ENCODE data around the gene CBX7.

Gene CBX7

GRCh38 chr22:39152511-39153219 lies at the start of gene CBX7:
TSS of gene CBX7 (minus strand) at chr22:39152680. CDS start at chr22:39152444, 236 bp downstream.
- peak; percentile 84 to 95 (median 91) for DNase-seq

GRCh38 chr22:39197578-39197977 lies 45.1 kb upstream of the CBX7 start:
- DNase-seq: no peak

GRCh38 chr22:39194098-39194497 lies 41.6 kb upstream of the CBX7 start:
- DNase-seq: no peak

GRCh38 chr22:39188809-39189208 lies 36.3 kb upstream of the CBX7 start:
- DNase-seq: no peak

- no peak for DNase-seq
Observed at GRCh38 chr22:39185601-39186012, 33.1 kb upstream of the CBX7 start.

- DNase-seq: no peak
Observed at GRCh38 chr22:39184586-39185577, 32.4 kb upstream of the CBX7 start.

GRCh38 chr22:39183991-39184585 lies 31.6 kb upstream of the CBX7 start:
- DNase-seq: no peak

GRCh38 chr22:39182478-39183030 lies 30.1 kb upstream of the CBX7 start:
- no peak for DNase-seq

GRCh38 chr22:39181778-39182177 lies 29.3 kb upstream of the CBX7 start:
- DNase-seq: no peak

GRCh38 chr22:39181356-39181755 lies 28.9 kb upstream of the CBX7 start:
- DNase-seq: no peak

GRCh38 chr22:39179841-39180335 lies 27.4 kb upstream of the CBX7 start:
- no peak for DNase-seq

GRCh38 chr22:39179401-39179827 lies 26.9 kb upstream of the CBX7 start:
- DNase-seq: no peak

GRCh38 chr22:39178206-39179111 lies 26.0 kb upstream of the CBX7 start:
- no peak for DNase-seq

- no peak for DNase-seq
Observed at GRCh38 chr22:39177791-39178190, 25.3 kb upstream of the CBX7 start.

GRCh38 chr22:39177456-39177775 lies 24.9 kb upstream of the CBX7 start:
- no peak for DNase-seq

GRCh38 chr22:39176714-39177455 lies 24.4 kb upstream of the CBX7 start:
- no peak for DNase-seq

- no peak for DNase-seq
Observed at GRCh38 chr22:39176143-39176713, 23.7 kb upstream of the CBX7 start.

GRCh38 chr22:39175353-39176142 lies 23.1 kb upstream of the CBX7 start:
- DNase-seq: no peak

GRCh38 chr22:39174498-39175352 lies 22.2 kb upstream of the CBX7 start:
- DNase-seq: peak in 2 of 3 experiments; percentile 29 to 52

All from NCI-H1417 (cell line).